HepG2 (cell line): ENCODE results near the gene SFMBT1. TPM values are rescaled to one million over a fixed set of nuclear protein-coding genes. Genes with fewer than 3 reads are reported as not detected.

Experiments
- ATAC-seq: fragments of 200-7000 bp; cut with Tn5 transposase; 3 replicates; pipeline ENCODE4 v1.9.1; 2020; ENCODE audit warnings: mild to moderate bottlenecking, moderate library complexity
- BruUV-seq: library from RNA; stranded (reverse); fragments of 400-500 nt; replicated peaks from 2 replicates; lab custom pipeline; 2021; lab: Mats Ljungman, UMichigan
- CTCF ChIA-PET: fragments of 300-600 bp; formaldehyde crosslinking; extraction: SDS; loops from one replicate; lab custom pipeline; 2021; ENCODE audit warnings: low total read pairs, inconsistent platforms, low intra/inter-chr PET ratio; lab: Yijun Ruan, JAX
- POLR2A ChIA-PET: fragments of 350-600 bp; sonication (Branson Sonifier 250); formaldehyde crosslinking; loops from one replicate; lab custom pipeline; 2020; ENCODE audit warnings: antibody characterized with exemption, inconsistent platforms; lab: Yijun Ruan, JAX
- DNase-seq: peaks from one replicate; pipeline ENCODE4 v3.0.0-alpha.2; 2015; ENCODE audit warnings: low spot score
- FAIRE-seq: peaks from 3 replicates; lab custom pipeline; 2011; peaks lifted over from hg19 to GRCh38; lab: Jason Lieb, UNC
- H2AFZ ChIP-seq: one replicate; pipeline ENCODE4 v1.6.1; 2011; ENCODE audit warnings: low read length, inconsistent platforms
- H3K27ac ChIP-seq: fragments of 300-600 bp; 3 replicates; pipeline ENCODE4 v1.8.0; 2011; ENCODE audit warnings: mixed run types, mild to moderate bottlenecking, mixed read lengths, low read length, inconsistent platforms; ENCODE audit not compliant: insufficient read depth; ENCODE audit errors: extremely low read length
- H3K27me3 ChIP-seq, 2 experiments: fragments of 200-600 bp in 1 of 2; 2 replicates in 1 of 2; 3 replicates in 1 of 2; pipeline versions ENCODE4 v1.6.0 to v1.8.0; 2011; ENCODE audit warnings: low read length in 2 of 2, mild to moderate bottlenecking in 2 of 2, moderate library complexity in 2 of 2, inconsistent platforms in 1 of 2; ENCODE audit not compliant: insufficient read depth in 2 of 2, control insufficient read depth in 1 of 2
- H3K36me3 ChIP-seq, 2 experiments: fragments of 200-600 bp in 1 of 2; replicated peaks in 1 of 2; 2 replicates in 1 of 2; 3 replicates in 1 of 2; pipeline versions ENCODE4 v1.5.1 to v1.8.0; 2011; ENCODE audit warnings: low read length in 2 of 2, inconsistent platforms in 1 of 2; ENCODE audit not compliant: insufficient read depth in 2 of 2, control insufficient read depth in 1 of 2
- H3K4me1 ChIP-seq: 2 replicates; pipeline ENCODE4 v1.5.1; 2012; ENCODE audit warnings: low read length, inconsistent platforms; ENCODE audit not compliant: insufficient read depth
- H3K4me2 ChIP-seq: 2 replicates; pipeline ENCODE4 v1.6.0; 2011; ENCODE audit warnings: low read depth, low read length, inconsistent platforms
- H3K4me3 ChIP-seq, 3 experiments: fragments of 200-600 bp in 1 of 3; sonication (generic), shearing (Covaris generic) in 1 of 3; replicated peaks in 1 of 3; 2 replicates each; pipeline ENCODE4 v1.5.1; 2011 to 2016; ENCODE audit warnings: low read length in 3 of 3, inconsistent platforms in 2 of 3, low read depth in 2 of 3, mild to moderate bottlenecking in 2 of 3, control low read depth in 1 of 3, mixed read lengths in 1 of 3; ENCODE audit not compliant: insufficient read depth in 1 of 3
- H3K79me2 ChIP-seq: one replicate; pipeline ENCODE4 v1.6.1; 2011; ENCODE audit warnings: low read length, inconsistent platforms; ENCODE audit not compliant: insufficient read depth
- H3K9ac ChIP-seq: 2 replicates; pipeline ENCODE4 v1.6.0; 2011; ENCODE audit warnings: mild to moderate bottlenecking, low read depth, low read length, inconsistent platforms; ENCODE audit not compliant: insufficient read depth
- H3K9me3 ChIP-seq: 2 replicates; pipeline ENCODE4 v1.5.1; 2012; ENCODE audit warnings: mild to moderate bottlenecking, low read length
- H4K20me1 ChIP-seq: 2 replicates; pipeline ENCODE4 v1.6.0; 2011; ENCODE audit warnings: inconsistent platforms, mild to moderate bottlenecking, low read length, moderate library complexity; ENCODE audit not compliant: insufficient read depth
- HMG20B ChIP-seq: conservative IDR thresholded peaks from 2 replicates; pipeline ENCODE4 v1.6.1; 2016; ENCODE audit warnings: missing genetic modification reagents, missing compliant biosample characterization
- JUNB ChIP-seq: sonication (generic); formaldehyde crosslinking; IDR thresholded peaks from 2 replicates; pipeline ENCODE4 v1.8.0; 2022; ENCODE audit warnings: missing genetic modification reagents, mild to moderate bottlenecking, borderline replicate concordance
- MEIS2 ChIP-seq: sonication (generic); formaldehyde crosslinking; IDR thresholded peaks from 2 replicates; pipeline ENCODE4 v1.9.0; 2021; ENCODE audit warnings: mild to moderate bottlenecking, missing genetic modification reagents
- PBX3 ChIP-seq: sonication (generic); formaldehyde crosslinking; IDR thresholded peaks from 2 replicates; pipeline ENCODE4 v1.8.1; 2023; ENCODE audit warnings: missing genetic modification reagents, inconsistent platforms, borderline replicate concordance
- ZMAT5 ChIP-seq: sonication (generic); formaldehyde crosslinking; IDR thresholded peaks from 2 replicates; pipeline ENCODE4 v1.5.0; 2020; ENCODE audit warnings: mild to moderate bottlenecking, low read depth, missing genetic modification reagents, borderline replicate concordance
- WGBS: methylation state at CpG from one replicate; pipeline ENCODE4 v1.1.6; 2017; ENCODE audit warnings: low lambda C conversion rate; 5-methylcytosine and 5-hydroxymethylcytosine counted together
- in situ Hi-C: cut with HindIII; loops from 2 replicates; pipeline ENCODE4 v1.10.0; 2017; ENCODE audit warnings: low pct_unique_long_range_greater_than_20kb; ENCODE audit not compliant: extremely low pct_ligation_motif_present
- intact Hi-C: fragments of 100-400 bp; cut with micrococcal nuclease; formaldehyde crosslinking; loops from one replicate; pipeline ENCODE4 v1.10.0; 2022; ENCODE audit not compliant: unreplicated experiment
- polyA plus RNA-seq, 8 experiments: library from polyadenylated mRNA; depleted of rRNA in 3 of 8; stranded (reverse) in 7 of 8; unstranded in 1 of 8; fragments of >200 nt; fragmentation: Illumina TruSeq in 4 of 8; extraction: Trizol in 4 of 8; gene quantifications; 2 replicates each; pipeline versions ENCODE4 v1.2.1 to v1.2.3, GENCODE V29; 2011 to 2016; ENCODE audit warnings: low read depth in 4 of 8, missing spikeins in 1 of 8, mixed read lengths in 1 of 8; ENCODE audit not compliant: insufficient read depth in 1 of 8
- total RNA-seq, 5 experiments: library from RNA; depleted of rRNA; stranded (reverse); fragments of >200 nt; fragmentation: Illumina TruSeq; extraction: Trizol; gene quantifications; 2 replicates each; pipeline ENCODE4 v1.2.3, GENCODE V29; 2016; ENCODE audit warnings: low read depth in 1 of 5
- TF ChIP-seq, protein P1 (sequence below): sonication (generic); formaldehyde crosslinking; IDR thresholded peaks from 2 replicates; pipeline ENCODE4 v1.5.0; 2020; ENCODE audit warnings: missing genetic modification reagents

Gene SFMBT1
- total and polyA plus RNA-seq, 2 of the 13 experiments (the other 11 are each of a cell fraction or from before 2014, with no cell fraction given): 3.8 to 12.8 TPM

DNA sequence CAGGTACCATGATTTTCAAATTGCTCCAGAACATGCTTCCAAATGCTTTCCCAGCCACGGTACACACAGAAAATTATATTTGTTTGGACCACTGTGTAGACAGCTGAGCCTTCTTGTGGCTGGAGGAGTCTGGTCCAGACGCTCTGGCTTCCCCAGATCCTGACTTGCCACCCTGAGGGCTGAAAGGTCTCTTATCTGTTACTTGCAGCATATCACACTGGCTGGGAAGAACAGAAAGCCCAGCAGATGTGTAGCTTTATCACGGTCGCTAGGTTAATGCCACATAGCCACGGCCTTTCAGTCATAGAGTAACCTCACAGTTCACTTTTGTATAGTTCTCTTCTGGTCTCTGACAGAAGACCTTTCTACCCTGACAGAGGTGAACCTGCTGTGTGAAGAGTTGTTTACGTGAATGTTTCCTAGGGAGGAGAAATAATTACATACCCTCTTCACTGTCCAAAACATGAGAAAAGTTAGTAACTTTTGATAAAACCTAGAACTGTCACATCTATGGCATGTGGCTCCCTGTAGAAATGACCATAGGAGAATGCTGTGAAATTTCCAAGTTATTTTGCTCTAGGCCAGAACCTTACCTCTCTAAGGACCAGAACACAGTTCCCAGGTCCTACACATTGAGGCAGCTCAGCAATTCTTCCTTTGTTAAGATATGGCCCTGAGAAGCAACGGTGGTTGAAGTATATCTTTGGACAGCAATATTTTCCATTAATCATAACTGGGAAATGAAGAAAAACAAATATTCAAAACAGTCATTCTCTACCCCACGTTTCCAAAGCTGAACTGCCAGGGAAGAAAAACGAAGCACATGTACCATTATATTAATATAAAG is 132.8 kb downstream of the SFMBT1 start:
- Histone ChIP-seq H3K4me2 (no peak overlapping the region), H3K9me3 (no peaks in the 10 kb centered on the region), H2AFZ (no peak overlapping the region), H3K79me2 (no peaks in the 10 kb centered on the region), H4K20me1 (no peaks in the 10 kb centered on the region), H3K9ac (no peak overlapping the region), H3K36me3 (peaks cover 0 to 44% of the 10 kb centered on the region in 2 experiments; a peak in 4 of 5 replicates), H3K4me3 (no peak overlapping the region), H3K27me3 (no peaks in the 10 kb centered on the region), H3K27ac (no peak overlapping the region), H3K4me1 (no peaks in the 10 kb centered on the region)
- POLR2A ChIA-PET: no interaction called here
- DNase-seq: no peak
- FAIRE-seq: no peak
- BruUV-seq: no TSS peak
- 93% methylated on average over 9 of the region's 9 CpGs for WGBS
- no peak for ATAC-seq
- intact Hi-C loops: no loop called here
- no peak for TF ChIP-seq JUNB (CRISPR knock-in tag)
- TF ChIP-seq HMG20B: no peak
- TF ChIP-seq ZMAT5 (CRISPR knock-in tag): no peak
- TF ChIP-seq MEIS2 (CRISPR knock-in tag): no peak
- TF ChIP-seq, protein P1, sequence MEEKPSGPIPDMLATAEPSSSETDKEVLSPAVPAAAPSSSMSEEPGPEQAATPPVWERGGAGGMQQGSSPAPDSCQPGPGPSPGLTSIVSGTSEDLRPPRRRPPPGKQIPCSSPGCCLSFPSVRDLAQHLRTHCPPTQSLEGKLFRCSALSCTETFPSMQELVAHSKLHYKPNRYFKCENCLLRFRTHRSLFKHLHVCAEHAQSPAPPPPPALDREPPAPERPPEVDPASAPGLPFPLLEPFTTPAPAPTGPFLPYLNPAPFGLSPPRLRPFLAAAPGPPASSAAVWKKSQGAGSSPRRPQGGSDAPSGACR (CRISPR knock-in tag): no peak
- TF ChIP-seq PBX3 (CRISPR knock-in tag): no peak
- TF ChIP-seq, all 625 proteins: peak for 0
- in situ Hi-C loops: no loop called here
- CTCF ChIA-PET: no interaction called here
